HG03342 (cell line): ENCODE results near the gene ECHDC1.
"Not testable (repeated sequence)": the region's sequence is repeated elsewhere in the genome, so short reads cannot be mapped to it uniquely, and the experiment has no call there.

Experiments
- ATAC-seq: cut with Tn5 transposase; IDR thresholded peaks from one replicate; pipeline ENCODE4 v1.9.1; 2021; ENCODE audit warnings: mild to moderate bottlenecking, moderate library complexity; ENCODE audit not compliant: unreplicated experiment

Gene ECHDC1, protein sequence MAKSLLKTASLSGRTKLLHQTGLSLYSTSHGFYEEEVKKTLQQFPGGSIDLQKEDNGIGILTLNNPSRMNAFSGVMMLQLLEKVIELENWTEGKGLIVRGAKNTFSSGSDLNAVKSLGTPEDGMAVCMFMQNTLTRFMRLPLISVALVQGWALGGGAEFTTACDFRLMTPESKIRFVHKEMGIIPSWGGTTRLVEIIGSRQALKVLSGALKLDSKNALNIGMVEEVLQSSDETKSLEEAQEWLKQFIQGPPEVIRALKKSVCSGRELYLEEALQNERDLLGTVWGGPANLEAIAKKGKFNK

GRCh38 chr6:127342946-127343808, at the start of gene ECHDC1:
ECHDC1 (minus strand) TSS chr6:127343609; CDS start chr6:127331028, 12,581 bp downstream.
- ATAC-seq, result peak; percentile 55

GRCh38 chr6:127392301-127392700, 48.9 kb upstream of the ECHDC1 start:
- ATAC-seq, result no peak

- ATAC-seq, result no peak
Measured at GRCh38 chr6:127391094-127391953, 47.9 kb upstream of the ECHDC1 start.

DNA sequence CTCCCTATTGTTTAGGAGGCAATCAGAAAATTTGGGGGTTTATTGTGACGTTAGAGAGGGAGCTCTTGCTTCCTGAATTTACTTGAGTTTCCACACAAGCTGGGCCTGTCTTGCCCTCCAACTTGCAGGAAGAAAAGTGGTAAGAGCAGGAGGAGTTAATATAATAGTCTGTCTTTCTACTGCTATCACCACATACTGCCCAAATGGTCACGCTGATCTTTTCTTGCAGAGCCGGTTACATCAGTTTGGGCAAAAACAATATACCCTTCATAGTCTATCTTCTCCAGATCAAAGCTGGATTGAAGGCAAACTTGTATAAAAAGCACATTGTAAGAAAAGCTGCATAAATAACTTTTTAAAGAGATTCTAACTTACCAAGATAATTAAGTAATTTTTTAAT, 46.3 kb upstream of the ECHDC1 start:
- ATAC-seq, result no peak

- ATAC-seq, result no peak
Measured at GRCh38 chr6:127385668-127386430, 42.4 kb upstream of the ECHDC1 start.

GRCh38 chr6:127384848-127385247, 41.4 kb upstream of the ECHDC1 start:
- not testable (repeated sequence) for ATAC-seq

- ATAC-seq, result no peak
Measured at GRCh38 chr6:127383988-127384387, 40.6 kb upstream of the ECHDC1 start.

- ATAC-seq, result no peak
Measured at GRCh38 chr6:127382413-127382812, 39.0 kb upstream of the ECHDC1 start.

DNA sequence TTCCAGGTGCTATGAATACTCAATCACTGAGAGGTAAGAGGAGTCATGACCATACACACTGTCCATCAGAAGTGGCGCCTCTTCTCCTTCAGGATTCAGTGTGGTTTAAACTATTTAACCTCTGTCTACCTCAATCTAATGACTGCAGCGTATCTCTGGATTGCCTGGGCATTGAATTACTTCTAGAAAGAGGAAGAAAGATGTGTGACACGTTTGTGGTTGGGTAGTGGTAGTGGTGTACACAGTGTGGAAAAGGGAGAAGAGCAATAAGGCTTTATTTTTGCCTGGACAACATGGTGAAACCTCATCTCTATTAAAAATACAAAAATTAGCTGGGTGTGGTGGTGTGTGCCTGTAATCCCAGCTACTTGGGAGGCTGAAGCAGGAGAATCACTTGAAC, 38.0 kb upstream of the ECHDC1 start:
- no peak for ATAC-seq

DNA sequence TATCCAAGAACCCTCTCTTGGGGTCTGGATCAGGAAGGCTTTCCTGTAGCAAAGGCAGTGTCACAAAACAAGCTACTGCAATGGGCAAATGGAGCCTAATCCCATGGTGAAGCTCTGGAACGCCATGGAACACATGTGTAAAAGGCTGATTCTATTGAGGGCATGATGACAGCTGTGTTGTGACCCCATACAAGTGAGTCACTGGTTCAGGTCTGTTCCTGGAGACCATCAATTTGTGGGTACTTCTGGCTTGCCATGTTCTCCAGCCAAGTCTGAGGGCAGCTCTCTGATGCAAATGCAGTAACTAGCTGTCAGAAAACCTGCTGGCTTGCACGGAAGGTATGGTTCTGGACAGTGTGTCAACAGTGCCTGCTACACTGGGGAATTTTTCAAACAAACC, 33.3 kb upstream of the ECHDC1 start:
- ATAC-seq, result no peak

- no peak for ATAC-seq
Measured at GRCh38 chr6:127367023-127367375, 23.6 kb upstream of the ECHDC1 start.

GRCh38 chr6:127366282-127367022, 23.0 kb upstream of the ECHDC1 start:
- ATAC-seq, result no peak

DNA sequence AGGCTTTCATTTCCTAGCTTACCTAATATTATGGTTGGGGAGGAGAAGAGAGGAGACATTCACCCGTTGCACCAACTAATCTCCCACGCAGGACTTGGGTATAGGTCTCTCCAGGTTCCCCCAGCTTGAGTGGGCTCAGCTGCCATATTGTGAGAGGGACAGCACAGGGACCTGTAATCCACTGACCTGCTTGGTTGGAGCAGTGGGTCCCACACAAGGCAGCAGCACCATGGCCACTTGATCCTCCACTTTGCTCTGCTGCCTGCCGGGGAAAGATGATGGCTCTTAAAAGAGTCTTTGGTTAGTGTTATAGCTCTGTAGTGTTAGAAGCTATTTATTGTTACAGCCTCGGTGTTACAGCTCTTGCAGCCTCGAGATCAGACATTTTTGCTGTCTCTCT, 22.5 kb upstream of the ECHDC1 start:
- no peak for ATAC-seq

DNA sequence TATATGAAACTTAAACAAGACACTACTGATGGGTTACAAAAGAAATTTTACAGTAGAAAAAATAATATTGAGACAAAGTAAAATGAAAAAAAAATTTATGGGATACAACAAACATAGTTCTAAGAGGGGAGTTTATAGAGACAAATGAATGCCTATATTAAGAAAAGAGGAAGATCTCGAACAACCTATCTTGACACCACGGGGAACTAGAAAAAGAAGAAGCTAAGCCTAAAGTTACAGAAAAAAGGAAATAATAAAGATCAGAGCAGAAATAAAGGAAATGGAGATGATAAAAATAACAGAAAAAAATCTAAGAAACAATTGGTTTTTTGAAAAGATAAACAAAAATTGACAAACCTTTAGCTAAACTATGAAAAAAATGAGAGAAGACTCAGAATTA, 9.1 kb upstream of the ECHDC1 start:
- no peak for ATAC-seq

GRCh38 chr6:127349980-127350379, 6.6 kb upstream of the ECHDC1 start:
- ATAC-seq, result no peak

GRCh38 chr6:127348028-127348661, 4.7 kb upstream of the ECHDC1 start:
- no peak for ATAC-seq

DNA sequence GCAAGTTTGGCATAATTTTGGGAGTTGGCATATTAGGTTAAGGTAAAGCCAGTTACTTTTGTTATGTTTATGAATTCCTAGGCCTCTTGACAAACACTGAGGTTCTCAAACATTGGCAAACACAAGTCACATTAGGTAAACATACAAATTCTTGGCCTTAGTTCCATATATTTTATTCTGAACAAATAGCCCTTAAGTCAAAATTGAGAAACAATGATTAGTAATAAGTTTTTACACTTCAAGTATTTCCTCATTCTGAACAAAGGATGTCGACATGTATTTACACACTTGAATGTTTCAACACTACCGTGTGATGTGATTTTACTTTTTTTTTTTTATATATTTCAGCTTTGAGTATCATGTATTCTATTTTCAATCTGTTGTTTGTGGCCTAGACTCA, 3.8 kb upstream of the ECHDC1 start:
- ATAC-seq, result no peak

- no peak for ATAC-seq
Measured at GRCh38 chr6:127345521-127345920, 2.1 kb upstream of the ECHDC1 start.
